ENCODE measurements around the gene KIF1A. TPM values are rescaled to one million over a fixed set of nuclear protein-coding genes. Genes with fewer than 3 reads are reported as not detected.

Gene KIF1A
- polyA plus RNA-seq, 1 donor (not counting 4 experiments of a cell fraction or from before 2014, with no cell fraction given) = not detected

DNA sequence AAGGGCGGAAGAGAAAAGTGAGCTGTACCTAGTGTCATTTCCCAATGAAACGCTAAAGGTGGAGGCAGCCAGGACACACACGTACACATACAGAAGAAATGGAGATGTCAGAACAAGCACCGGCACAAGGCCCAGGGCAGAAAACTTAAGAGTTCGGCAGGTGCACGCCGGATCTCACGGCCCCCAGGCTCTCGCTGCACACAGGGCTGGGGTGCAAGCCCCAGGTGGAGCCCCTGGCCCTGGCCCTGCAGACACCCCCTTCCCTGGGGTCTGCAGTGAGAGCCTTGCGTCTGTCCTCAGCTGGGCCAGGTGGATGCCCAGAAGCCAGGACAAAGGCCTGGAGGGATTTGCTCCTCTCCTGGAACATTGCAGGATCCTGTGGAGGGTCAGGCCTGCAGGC is 91.7 kb downstream of the KIF1A start:
- no peaks in the 10 kb centered on the region for H4K20me1 ChIP-seq (ENCODE audit: control insufficient read depth, extremely low read depth, insufficient read depth, low read length)
- no peak for FAIRE-seq
- no peaks in the 10 kb centered on the region for H3K36me3 ChIP-seq (ENCODE audit: control insufficient read depth in 2 of 2, extremely low read depth in 1 of 2, insufficient read depth in 2 of 2, low read length in 2 of 2)
- DNase-seq (ENCODE audit: low read depth, low spot score) = no peak
- no peaks in the 10 kb centered on the region for H3K79me2 ChIP-seq (ENCODE audit: control insufficient read depth, insufficient read depth, low read length)
- H3K9ac ChIP-seq (ENCODE audit: control insufficient read depth, extremely low read depth, insufficient read depth, low read length) = no peak overlapping the region
- no peak overlapping the region for H3K27ac ChIP-seq (ENCODE audit: control insufficient read depth, insufficient read depth, low read length)
- TF ChIP-seq EZH2 (IDR thresholded peaks at IDR 0.05; ENCODE audit: low read length) = no peak
- TF ChIP-seq, protein P1, sequence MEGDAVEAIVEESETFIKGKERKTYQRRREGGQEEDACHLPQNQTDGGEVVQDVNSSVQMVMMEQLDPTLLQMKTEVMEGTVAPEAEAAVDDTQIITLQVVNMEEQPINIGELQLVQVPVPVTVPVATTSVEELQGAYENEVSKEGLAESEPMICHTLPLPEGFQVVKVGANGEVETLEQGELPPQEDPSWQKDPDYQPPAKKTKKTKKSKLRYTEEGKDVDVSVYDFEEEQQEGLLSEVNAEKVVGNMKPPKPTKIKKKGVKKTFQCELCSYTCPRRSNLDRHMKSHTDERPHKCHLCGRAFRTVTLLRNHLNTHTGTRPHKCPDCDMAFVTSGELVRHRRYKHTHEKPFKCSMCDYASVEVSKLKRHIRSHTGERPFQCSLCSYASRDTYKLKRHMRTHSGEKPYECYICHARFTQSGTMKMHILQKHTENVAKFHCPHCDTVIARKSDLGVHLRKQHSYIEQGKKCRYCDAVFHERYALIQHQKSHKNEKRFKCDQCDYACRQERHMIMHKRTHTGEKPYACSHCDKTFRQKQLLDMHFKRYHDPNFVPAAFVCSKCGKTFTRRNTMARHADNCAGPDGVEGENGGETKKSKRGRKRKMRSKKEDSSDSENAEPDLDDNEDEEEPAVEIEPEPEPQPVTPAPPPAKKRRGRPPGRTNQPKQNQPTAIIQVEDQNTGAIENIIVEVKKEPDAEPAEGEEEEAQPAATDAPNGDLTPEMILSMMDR (optimal IDR thresholded peaks at IDR 0.05 in 1 of 3, IDR thresholded peaks at IDR 0.05 in 1 of 3, conservative IDR thresholded peaks at IDR 0.05 in 1 of 3; ENCODE audit: extremely low read depth in 1 of 3, insufficient read depth in 2 of 3, low read length in 3 of 3) = no peak
- H3K9me3 ChIP-seq (ENCODE audit: control insufficient read depth, low read depth, low read length) = no peaks in the 10 kb centered on the region
- no peaks in the 10 kb centered on the region for H3K4me1 ChIP-seq (ENCODE audit: control insufficient read depth, extremely low read depth, insufficient read depth, low read length)
- dilution Hi-C loops (cut with MboI; ENCODE audit: extremely low pct_ligation_motif_present, low sequenced_read_pairs) = no loop called here
- H3K27me3 ChIP-seq (ENCODE audit: control insufficient read depth, extremely low read depth, insufficient read depth, low read length) = peaks cover 18% of the 10 kb centered on the region
- H3K4me2 ChIP-seq (ENCODE audit: control insufficient read depth, extremely low read depth, insufficient read depth, low read depth, low read length) = no peak overlapping the region
- no peak overlapping the region for H3K4me3 ChIP-seq (ENCODE audit: control insufficient read depth in 2 of 3, extremely low read depth in 1 of 3, insufficient read depth in 2 of 3, low read depth in 1 of 3, low read length in 3 of 3)
- no peak overlapping the region for H2AFZ ChIP-seq (ENCODE audit: control insufficient read depth, low read length)
- no peaks in the 10 kb centered on the region for H3K9me1 ChIP-seq (ENCODE audit: control insufficient read depth, extremely low read depth, insufficient read depth, low read length)

DNA sequence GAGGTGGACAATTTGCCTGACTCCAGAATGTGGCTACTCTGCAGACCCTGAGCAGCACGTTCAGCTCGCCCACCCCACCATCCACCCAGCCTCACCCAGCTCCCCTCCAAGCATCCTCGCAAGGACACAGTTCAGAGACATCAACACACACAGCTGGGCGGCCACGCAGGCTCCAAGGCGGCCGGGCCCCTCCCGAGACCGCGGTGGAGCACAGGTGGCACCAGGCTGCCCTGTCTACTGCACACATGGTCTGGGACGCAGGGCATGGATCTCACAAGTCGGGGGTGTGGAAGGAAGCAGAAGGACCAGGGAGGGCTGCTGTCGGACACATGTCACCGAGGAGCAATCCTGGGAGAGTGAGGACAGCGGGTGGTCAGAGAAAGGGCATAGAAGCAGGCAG is 92.1 kb downstream of the KIF1A start:
- no peak for TF ChIP-seq EZH2 (IDR thresholded peaks at IDR 0.05; ENCODE audit: low read length)
- TF ChIP-seq, protein P1 (optimal IDR thresholded peaks at IDR 0.05 in 1 of 3, IDR thresholded peaks at IDR 0.05 in 1 of 3, conservative IDR thresholded peaks at IDR 0.05 in 1 of 3; ENCODE audit: extremely low read depth in 1 of 3, insufficient read depth in 2 of 3, low read length in 3 of 3) = no peak
- dilution Hi-C loops (cut with MboI; ENCODE audit: extremely low pct_ligation_motif_present, low sequenced_read_pairs) = no loop called here

More for the DNA sequence above, 92.1 kb downstream of the KIF1A start:
- Histone ChIP-seq H3K4me1 (ENCODE audit: control insufficient read depth, extremely low read depth, insufficient read depth, low read length) (no peaks in the 10 kb centered on the region), H3K9me3 (ENCODE audit: control insufficient read depth, low read depth, low read length) (no peaks in the 10 kb centered on the region), H3K36me3 (ENCODE audit: control insufficient read depth in 2 of 2, extremely low read depth in 1 of 2, insufficient read depth in 2 of 2, low read length in 2 of 2) (no peaks in the 10 kb centered on the region), H3K27ac (ENCODE audit: control insufficient read depth, insufficient read depth, low read length) (no peak overlapping the region), H3K4me3 (ENCODE audit: control insufficient read depth in 2 of 3, extremely low read depth in 1 of 3, insufficient read depth in 2 of 3, low read depth in 1 of 3, low read length in 3 of 3) (no peak overlapping the region), H3K4me2 (ENCODE audit: control insufficient read depth, extremely low read depth, insufficient read depth, low read depth, low read length) (no peak overlapping the region), H3K9me1 (ENCODE audit: control insufficient read depth, extremely low read depth, insufficient read depth, low read length) (no peaks in the 10 kb centered on the region), H4K20me1 (ENCODE audit: control insufficient read depth, extremely low read depth, insufficient read depth, low read length) (no peaks in the 10 kb centered on the region), H3K27me3 (ENCODE audit: control insufficient read depth, extremely low read depth, insufficient read depth, low read length) (peaks cover 18% of the 10 kb centered on the region), H3K79me2 (ENCODE audit: control insufficient read depth, insufficient read depth, low read length) (no peaks in the 10 kb centered on the region), H2AFZ (ENCODE audit: control insufficient read depth, low read length) (no peak overlapping the region), H3K9ac (ENCODE audit: control insufficient read depth, extremely low read depth, insufficient read depth, low read length) (no peak overlapping the region)
- FAIRE-seq (no peak), DNase-seq (ENCODE audit: low read depth, low spot score) (no peak)
